Activated T-cell treated with anti-CD3 and anti-CD28 coated beads for 1 hour (primary cell): Measurements from ENCODE around the gene ABTB2.

Source experiments
- DNase-seq: peaks from one replicate; pipeline ENCODE4 v3.0.0-alpha.2; 2020; ENCODE audit warnings: low read depth

ABTB2 gene

DNA sequence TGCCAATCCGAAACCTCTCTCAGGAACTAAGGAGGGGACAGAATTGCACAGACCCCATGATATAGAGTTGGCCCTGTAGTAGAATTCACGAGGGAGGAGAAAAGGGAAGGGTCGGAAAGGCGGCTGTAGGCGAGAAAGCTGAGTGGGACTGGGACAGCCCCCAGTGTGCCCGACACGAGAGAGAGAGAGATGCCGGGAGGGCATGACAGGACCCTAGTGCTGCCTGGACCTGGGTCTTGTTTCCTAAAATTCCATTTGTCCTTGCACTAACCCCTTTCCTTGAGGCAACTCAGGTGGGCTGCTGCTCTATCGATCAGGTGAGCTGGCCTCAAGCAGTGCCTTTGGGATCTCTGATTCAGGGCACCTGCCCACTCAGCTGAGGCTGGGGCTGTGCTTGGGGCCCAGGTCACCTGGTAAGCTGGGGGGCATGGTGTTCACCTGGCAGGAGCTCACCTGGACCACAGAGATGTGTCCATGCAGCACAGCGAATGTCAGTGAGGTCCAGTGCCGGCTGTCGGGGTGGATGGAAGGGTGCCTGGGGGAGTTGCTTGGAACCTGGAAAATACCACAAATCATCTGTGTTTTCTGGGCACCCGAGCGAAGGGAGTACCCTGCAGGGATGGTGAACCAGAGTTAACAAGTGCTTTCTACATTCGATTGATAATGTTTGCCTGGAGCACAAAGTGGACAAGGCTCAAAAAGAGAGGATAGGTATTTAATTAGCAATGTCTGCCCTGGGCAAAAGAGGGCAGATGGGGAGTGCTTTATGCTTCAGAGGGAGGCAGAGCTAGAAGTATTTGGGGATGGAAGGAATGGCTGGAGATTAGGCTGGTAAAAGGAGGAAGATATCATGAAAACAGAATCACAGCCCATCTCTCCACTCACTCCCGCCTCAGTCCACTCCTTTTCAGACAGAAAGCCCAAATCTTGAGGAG is 190.7 kb downstream of the ABTB2 start:
- no peak for DNase-seq

DNA sequence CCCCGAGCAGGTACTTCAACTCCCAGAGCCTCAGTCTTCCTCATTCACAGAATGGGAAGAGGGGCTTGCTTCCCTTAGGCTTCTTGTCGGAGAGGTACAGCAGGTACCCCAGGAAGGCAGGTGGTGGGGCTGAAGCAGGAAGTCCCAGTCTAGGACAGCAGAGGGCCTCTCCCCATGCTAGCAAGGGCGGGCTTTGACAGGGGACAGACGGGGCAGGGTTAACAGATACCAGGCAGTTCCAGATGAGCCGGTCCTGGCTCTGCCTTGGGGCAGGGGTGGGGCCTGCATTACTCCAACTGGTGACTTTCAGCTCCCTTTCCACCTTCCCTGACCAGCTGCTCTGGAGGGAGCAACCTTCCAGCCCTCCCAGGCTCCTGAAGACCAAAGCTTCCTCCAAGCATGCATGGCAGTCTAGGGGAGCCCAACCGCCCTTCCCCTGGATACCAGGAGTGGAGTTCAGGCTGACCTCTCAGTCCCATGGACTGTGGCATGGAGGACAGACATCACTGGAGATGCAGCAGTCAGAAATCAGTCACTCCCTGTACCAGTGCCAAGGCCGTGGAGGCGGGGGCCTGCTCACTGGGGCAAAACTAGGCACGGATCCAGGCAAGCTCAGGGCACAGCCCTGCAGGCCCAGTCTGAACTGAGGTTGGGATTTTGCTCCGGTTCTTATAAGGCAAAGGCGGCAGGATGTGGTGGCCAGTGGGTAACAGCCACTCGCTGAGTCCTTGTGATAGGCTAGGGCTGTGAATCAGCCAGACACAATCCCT is 191.8 kb downstream of the ABTB2 start:
- DNase-seq, result no peak

DNA sequence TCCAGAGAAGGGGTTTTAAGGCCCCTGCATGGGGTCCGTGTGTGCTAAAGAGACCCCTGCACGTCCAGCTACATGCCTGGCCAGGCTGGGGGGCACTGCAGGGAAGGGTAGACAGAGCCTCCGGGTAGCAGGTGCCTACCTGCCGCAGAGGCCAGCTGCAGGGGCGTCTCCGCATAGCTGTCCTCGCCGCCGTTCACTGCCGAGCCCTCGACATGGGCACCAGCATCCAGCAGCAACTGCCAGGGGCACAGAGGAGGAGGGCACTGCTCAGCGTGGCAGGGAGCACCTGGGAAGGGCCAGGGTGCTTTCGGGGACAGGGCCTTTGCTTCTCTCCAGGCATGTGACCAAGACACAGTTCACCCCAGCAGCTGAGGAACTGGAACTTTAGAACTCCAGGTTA is 192.7 kb downstream of the ABTB2 start:
- DNase-seq, result no peak

DNA sequence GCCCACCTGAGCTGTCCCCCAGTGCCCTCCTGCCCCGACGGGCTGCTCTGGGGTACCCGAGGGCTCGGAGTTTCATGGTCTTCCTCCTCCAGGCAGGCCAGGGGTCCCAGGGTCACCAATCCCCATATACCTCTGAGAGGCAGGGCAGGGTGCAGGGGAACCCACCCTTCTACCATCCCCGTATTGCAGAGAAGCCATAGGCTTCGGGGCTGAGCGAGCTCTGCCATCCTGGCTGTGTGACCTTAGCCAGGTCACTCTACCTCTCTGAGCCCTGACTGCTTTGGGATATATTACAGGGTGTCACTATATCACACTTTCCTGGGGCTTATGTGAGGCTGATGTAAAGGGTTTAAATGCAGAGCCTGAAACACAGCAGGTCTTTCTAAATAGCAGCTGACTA is 195.0 kb downstream of the ABTB2 start:
- DNase-seq, result no peak

DNA sequence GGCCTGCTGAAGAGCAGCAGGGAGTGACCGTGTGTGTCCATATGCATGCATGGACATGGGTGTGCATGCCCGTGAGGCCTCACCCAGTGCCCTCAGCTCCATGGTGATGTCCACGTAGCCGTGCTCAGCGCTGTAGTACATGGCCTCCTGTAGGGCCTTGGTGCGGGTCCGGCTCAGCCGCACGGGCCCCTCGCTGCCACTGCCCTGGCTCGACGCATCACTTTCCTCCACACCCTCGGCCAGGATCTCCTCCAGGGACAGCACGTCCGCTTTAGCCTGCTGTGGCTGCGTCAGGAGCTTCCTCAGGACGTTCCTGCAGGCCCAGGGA is 195.4 kb downstream of the ABTB2 start:
- DNase-seq, result no peak

DNA sequence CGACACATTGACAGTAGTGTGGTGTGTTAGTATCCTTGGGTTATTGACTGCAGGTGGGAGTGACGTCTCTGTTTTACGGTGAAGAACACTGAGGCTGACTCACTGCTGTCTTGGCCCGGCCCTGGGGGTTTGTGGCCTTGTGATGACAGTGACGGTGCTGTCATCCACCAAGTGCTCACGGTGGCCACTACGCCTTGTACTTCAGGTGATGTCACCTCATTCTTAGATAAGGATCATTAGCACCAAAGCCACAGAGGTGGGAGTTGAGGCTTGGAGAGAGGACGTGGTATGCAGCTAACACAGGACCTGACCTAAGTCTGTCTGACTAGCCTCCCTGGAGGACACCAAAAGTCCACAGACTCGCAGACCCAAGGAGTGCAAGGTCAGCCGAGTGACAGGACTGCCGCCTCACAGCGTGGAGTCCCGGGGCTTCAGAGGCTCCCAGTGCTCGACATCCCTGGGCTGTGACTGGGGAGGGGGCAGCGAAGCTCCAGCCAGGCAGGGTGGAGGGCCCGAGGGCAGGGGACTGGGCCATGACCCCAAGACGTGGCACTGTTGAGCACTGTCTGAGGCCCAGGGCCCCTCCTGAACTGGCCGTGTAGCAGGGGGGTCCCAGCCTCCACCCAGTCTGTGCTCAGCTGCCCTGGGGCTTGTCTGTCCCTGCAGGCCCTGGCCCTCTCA is 195.9 kb downstream of the ABTB2 start:
- DNase-seq, result no peak

DNA sequence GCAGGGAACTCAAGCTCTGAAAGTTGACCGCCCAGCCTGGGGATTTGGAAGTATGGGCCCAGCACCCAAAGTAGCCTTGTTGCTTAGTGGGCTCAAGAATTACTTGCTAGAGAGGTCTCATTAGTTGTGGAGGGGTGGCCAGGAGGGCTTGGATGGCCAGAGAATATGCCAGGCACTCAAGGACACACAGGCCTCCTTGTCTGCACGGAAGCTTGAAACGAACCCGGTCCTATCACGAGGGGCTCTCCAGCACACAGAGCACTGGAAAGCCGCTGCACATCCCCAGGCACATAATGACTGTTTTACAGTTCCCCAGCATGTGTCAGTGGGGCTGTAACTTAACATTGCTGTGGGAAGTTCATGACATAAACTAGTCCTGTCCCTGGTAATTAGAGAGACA is 196.4 kb downstream of the ABTB2 start:
- no peak for DNase-seq

DNA sequence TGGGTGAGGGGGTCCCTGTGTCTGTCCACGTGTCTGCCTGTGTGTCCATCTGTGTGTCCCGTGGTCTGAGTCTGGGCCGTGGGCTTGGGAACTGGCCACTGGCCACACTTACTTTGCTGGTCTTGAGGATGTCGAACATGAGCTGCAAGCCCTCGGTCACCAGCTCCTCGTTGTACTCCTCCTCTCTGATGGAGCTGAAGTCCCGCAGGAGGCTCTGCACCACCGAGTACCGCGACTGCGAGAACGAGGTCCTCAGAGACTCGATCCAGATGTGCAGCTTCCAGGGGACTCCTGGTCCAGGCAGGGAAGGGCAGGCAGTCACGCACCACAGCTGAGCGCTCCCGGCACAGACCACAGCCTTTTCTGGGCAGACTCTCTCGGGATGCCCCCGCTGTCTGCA is 197.0 kb downstream of the ABTB2 start:
- DNase-seq, result no peak

DNA sequence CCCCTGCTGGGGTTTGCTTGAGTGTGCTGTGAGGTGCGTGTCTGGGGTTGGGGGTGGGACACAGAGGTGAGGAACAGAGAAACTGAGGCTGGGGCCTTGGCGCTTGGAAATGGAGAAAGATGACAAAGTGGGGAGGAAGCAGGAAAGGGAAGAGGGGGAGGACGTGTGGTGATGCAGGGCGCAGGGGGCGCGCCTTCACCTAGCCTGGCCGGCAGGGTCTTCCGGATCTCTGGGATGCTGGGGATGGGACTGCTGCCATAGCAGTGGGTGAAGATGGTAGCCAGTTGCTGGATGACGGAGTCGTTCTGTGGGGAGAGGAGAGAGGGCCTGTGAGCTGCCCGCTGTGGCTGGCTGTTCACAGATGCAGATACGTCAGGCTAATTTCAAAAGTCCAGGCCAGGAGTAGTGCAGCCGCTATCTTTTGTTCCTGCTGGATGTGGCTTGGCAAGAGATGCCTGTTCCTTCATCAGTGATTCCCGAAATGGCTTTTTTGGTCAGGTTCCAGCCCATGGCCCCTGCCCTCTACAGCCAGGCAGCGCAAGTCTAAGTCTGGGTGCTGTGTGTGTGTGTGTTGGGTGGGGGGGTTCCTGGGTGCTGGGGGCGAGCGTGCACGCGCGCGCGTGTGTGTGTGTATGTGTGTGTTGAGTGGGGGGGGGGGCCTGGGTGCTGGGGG is 197.6 kb downstream of the ABTB2 start:
- DNase-seq, result no peak

DNA sequence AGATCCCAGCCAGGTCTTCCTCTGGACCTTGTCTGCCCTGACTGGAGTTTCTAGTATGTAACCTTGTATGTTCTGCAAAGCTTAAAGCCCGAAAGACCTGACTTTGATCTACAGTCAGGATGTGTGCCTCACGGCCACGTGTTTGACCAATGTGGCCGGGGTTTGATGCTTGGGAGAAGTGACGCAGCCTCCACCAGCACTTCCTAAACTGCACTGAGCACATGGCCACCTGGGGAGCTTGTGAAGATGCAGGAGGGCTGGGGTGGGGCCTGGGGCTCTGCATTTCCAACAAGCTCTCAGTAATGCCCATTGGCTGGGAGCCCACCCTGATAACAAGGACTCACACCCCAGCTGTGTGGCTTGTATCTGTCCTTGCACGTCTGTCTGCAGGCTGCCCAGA is 199.1 kb downstream of the ABTB2 start:
- DNase-seq, result no peak

DNA sequence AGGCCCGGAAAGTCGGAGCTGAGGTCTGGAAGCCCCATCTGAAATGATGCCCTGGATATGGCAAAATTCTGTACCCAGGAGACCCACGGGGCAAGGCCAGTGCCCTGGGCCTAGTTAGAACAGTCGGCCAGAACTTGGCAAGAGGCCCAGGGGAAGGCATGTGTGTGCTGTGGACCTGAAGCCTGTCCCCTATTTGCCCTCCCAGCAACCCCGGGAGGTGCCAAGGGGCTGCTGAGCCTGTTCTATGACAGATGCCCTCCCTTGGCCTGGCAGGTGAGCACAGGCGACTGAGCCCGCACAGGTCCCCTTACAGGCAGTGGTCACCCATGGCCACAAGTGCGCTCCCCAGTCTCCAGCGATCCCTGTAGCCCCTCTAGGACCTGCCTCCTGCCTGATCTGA is 200.6 kb downstream of the ABTB2 start:
- no peak for DNase-seq

DNA sequence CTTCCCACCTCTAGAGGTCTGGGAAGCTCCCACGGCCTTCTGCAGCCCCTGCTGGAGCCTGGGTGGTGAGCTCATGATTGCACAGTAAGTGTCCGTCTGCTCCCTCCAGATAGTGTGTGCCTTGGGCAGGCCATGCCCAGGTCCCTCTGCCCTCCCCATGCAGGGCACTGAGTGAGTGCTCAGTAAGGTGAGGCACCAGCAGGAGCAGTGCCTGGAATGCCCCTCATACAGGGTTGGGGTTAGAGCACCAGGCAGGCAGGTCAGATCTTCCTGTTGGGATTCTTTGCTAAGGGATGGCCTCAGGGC is 202.1 kb downstream of the ABTB2 start:
- no peak for DNase-seq

DNA sequence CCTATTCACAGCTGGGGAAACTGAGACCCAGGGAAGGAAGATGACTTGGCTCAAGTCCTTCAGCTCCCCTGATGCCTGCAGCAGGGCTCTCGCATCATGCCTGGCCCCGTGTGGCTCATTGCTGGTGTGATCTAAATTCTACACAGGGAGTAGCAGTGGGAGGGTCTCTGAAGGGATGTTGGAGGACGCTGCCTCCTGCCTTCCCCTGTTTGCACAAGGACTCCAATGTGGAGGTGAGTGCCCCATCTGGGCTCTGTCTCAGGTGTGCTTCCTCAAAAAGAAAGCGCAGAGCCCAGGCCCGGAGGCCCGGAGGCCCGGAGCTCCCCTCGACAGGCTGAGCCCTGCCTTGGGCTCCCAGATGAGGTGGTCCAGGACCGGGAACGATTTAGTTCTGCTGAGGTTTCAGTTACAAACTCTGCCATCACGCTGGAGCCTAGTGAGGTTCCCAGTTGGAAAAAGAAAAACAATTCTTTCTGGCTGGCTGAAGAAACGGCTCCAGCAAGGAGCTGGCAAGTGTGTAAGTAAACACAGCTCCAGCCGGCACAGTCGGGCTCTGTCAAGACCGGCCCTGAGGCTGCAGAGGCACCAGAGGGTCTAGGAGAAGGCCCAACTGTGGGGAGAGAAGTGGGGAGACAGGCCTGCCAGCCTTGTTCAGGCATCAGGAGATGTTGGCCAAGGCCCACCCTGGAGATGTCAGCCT is 202.6 kb downstream of the ABTB2 start:
- DNase-seq, result no peak

DNA sequence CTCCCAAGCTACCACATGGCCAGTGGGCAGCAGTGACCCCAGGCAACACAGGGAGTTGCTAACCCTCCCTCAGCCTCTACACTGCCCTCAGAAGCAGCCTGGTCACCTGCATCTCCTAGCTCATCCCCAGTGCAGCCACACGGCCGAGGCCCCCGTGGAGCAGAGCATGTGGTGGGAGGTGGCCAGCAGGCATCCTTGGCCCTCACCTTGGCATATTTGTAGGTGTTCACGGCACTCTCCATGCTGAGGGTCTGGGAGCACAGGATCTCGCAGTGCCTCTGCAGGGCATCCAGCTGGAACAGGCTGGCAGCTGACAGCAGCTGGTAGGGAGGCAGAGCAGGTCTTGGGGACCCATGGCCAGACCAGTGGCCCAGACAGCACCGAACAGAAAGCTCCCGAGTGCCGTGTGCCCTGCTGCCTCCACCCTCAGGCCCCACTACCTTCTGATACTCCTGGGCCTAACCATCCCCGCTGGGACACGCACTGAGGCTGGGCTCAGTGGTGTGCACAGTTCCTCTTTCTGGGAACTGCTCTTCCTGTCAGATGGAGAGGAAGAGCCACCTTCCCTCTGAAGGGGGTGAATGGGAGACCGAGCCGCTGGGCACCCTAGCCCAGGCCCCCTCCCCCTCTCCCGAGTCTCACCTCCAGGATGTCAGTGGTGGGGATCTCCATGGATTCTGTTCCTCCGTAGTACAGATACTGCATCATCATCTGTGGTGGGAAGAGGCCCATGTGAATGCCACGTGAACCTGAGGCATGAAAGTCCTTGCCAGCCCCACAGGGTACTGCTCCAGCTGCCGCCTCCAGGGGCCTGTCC is 203.5 kb downstream of the ABTB2 start:
- DNase-seq, result no peak

DNA sequence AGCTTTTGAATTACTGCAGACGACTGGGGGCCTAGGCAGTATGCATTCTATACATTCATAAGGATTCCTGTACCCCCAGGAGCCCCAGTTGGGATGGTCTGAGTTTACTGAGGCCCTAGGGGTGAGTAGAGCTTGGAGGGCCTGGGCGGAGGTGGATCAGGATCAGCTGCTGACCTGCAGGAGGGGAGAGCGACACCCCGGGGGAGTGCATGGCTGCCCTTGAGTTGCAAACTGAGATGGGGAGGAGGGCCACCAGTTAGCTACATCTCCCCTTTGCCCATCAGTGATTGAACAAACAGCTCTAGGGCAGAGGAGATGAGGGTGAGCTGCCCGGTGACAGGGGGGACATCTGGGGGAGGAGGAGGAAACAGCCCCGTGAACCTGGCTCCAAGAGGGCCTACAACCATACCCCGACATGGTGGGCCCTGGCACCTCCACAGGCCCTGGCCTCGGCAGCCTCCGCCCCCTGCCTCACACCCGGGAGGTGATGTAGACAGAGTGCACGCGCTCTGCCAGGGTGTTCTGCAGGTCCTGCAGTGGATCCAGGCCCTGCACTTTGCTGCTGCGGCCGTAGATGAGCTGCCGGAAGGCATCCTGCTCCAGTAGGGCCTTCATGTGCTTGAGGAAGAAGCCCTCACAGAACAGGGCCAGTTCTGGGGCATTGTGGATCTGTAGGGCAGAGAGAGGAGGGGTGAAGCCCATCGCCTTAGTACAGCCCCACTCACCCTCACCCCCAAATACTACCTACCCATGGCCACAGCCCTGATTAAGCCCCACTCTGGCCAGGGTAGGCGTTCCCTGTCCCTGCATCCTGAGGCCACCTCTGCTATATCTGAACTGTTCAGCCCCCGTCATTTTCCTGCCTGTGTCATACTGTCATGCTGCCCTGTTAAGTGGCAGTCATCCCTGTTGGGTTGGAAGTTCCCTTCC is 205.6 kb downstream of the ABTB2 start:
- DNase-seq, result no peak

DNA sequence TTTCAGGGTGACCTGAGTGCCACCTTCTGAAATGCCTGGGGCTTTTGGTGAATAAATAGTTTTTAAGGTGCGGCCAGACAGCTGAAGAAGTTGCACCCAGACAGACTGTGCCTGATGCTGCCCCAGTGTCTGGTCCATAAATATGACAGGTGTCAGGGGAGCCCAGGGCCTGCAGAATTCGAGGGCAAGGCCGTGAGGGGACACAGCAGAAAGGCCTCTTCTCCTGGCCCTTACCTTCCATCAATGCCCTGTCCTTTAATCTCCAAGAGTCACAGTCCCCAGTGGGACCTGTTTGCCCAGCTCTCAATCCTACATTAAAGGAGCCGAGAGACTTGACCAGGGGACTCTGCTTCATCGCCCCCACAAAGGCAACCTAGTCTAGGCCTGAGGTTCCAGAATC is 206.6 kb downstream of the ABTB2 start:
- no peak for DNase-seq

DNA sequence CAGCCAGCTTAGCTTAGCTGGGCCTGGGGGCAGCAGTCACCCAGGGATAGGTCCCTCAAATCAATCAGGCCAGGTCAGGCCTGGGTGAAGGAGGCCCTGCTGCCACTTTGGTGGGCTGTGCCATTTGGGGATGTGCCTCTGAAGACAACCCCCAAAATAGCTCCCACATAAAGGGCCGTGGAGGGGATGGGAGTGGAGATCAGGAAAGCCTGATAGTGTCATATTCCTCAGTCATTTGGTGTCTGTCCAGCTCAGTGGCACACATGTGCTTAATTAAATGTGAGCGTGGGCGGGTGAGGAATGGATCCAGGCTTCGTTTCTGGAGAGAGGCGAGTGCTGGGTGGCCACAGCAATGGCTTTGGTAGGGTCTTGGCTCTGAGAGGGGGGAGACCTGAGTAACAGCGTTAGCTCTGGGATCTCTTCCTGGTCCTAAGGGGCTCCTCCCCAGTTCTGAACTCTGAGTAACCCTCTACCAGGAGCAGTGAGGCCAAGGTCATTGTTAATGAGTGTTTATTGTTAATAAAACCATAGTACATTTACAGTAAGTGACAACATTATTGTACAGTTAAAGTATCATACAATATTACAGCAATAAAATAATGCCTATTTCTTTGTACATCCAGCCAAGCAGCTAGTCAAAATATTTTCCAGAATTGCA is 207.2 kb downstream of the ABTB2 start:
- DNase-seq, result no peak

DNA sequence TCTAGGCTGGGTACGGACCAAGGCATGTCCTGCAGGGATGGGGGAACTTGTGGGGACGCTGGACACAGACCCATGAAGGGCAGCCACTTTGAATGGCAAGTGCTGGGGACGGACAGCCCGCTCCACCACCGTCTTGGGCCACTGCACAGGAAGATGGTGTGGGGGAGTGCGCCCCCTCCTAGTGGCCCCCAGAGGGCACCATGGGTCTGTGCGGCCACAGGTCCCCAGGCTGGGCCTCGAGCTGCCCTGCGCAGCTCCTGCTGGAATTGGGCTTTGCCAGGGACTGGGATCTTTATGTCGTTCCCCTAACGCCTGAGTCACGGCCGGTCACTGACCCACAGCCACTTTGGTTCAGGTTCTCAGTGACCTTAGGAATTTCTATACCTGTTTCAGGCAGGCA is 208.0 kb downstream of the ABTB2 start:
- DNase-seq, result no peak

DNA sequence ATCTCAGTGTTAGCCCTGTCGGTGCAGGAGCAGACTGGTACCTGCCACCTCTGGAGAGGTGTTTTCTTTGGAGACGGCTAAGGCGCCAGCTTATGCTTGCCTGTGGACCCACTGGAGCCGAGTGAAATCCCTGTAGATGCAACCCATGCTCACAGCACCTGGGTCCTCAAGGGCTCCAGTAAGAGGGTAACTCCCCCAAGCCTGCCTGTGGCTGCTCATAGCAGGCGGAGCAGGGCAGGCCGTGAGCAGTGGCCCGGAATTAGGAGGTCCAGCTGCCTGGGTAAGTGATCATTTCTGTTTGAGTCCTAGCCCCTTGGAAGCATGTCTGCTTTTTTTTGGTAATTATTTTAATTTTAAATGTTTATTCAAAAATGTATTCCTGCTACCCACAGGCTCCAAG is 208.5 kb downstream of the ABTB2 start:
- DNase-seq, result no peak
